Measurements from ENCODE around the gene GCNT4.

The GCNT4 gene

DNA sequence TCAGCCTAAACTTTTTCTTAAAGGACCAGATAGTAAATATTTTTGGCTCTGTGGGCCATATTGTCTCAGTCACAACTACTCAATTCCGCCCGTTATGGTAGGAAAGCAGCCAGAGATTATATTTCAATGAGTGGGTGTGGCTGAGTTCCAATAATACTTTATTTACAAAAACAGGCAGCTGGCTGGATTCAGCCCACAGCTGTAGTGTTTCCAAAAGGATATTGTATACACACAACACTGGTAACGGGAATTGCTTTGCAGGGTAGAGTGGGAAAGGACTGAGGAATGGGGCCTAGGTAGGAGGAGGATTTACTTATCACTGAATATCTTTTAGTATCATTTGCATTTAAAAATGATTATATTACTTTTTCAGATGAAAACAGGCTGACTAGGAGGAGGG lies 21.0 kb downstream of the GCNT4 start:
- Mint-ChIP-seq H3K27ac (no peak overlapping the region), H3K4me3 (no peak overlapping the region), H3K9me3 (no peaks in the 10 kb centered on the region), H3K27me3 (ENCODE audit: low read depth) (peaks cover 9% of the 10 kb centered on the region), H3K4me1 (no peaks in the 10 kb centered on the region), H3K36me3 (ENCODE audit: low read depth) (no peaks in the 10 kb centered on the region)
- TF ChIP-seq, protein P1, sequence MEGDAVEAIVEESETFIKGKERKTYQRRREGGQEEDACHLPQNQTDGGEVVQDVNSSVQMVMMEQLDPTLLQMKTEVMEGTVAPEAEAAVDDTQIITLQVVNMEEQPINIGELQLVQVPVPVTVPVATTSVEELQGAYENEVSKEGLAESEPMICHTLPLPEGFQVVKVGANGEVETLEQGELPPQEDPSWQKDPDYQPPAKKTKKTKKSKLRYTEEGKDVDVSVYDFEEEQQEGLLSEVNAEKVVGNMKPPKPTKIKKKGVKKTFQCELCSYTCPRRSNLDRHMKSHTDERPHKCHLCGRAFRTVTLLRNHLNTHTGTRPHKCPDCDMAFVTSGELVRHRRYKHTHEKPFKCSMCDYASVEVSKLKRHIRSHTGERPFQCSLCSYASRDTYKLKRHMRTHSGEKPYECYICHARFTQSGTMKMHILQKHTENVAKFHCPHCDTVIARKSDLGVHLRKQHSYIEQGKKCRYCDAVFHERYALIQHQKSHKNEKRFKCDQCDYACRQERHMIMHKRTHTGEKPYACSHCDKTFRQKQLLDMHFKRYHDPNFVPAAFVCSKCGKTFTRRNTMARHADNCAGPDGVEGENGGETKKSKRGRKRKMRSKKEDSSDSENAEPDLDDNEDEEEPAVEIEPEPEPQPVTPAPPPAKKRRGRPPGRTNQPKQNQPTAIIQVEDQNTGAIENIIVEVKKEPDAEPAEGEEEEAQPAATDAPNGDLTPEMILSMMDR (IDR thresholded peaks at IDR 0.05; ENCODE audit: unreplicated experiment in 3 of 3), result no peak

DNA sequence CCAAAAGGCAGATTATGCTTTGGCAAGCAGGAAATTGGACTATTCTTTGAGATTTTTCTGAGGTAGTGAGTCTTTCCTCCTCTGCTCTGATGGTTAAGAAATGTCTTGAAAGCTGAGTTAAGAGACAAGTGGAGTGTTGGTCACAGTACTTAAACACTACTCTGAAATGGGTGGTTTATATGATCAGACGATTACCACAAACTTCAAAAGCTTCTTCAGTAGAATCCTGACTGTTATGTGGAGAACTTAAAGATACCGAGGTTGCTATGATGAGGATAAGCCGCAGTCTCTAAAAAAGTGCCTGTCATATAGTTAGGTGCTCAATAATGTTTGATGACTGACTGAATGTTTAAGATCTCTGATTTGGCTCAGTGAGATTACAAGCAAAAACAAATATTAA lies 24.3 kb downstream of the GCNT4 start:
- Mint-ChIP-seq H3K27ac (no peak overlapping the region), H3K36me3 (ENCODE audit: low read depth) (no peaks in the 10 kb centered on the region), H3K4me3 (no peak overlapping the region), H3K27me3 (ENCODE audit: low read depth) (peaks cover 12% of the 10 kb centered on the region), H3K9me3 (no peaks in the 10 kb centered on the region), H3K4me1 (no peaks in the 10 kb centered on the region)
- TF ChIP-seq, protein P1 (IDR thresholded peaks at IDR 0.05; ENCODE audit: unreplicated experiment in 3 of 3), result no peak

DNA sequence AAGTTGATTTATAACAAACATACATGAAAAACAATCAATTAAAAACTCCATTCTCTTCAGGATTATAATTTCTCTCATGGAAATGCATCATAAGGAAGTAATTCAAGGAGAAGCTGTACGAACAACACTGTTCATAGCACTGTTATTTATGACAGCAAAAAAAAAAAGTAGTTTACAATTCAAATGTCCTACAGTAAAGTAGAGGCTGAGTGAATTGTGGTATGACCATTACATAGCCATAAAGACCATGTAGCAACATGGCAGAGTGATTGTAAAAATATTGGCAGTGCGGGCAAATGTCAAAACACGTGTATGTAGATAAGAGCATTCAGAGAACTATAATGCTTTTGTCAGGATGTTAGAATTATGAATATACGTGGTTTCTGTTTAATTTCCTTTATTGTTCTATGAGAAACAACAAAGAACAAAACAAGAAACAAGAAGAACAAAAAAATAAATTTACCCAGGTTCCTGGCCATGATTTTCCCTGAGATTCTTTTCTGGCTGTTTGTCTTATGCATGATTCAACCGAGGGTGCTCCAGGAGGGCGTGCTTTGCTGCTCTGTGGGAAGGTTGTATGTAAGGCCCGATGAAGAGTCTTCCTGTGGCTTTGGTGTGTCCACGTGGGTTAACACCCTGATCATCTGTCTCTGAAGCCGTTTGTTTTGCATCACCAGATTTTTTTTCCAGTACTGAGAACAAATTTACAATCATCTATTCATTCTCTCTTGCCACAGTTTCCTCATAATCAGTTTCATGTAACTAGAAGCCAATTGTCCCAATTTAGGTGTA lies 28.8 kb downstream of the GCNT4 start:
- TF ChIP-seq, protein P1 (IDR thresholded peaks at IDR 0.05; ENCODE audit: unreplicated experiment in 3 of 3), result no peak
- no peak overlapping the region for H3K4me3 Mint-ChIP-seq
- H3K27ac Mint-ChIP-seq, result no peak overlapping the region
- H3K9me3 Mint-ChIP-seq, result no peaks in the 10 kb centered on the region
- no peaks in the 10 kb centered on the region for H3K4me1 Mint-ChIP-seq
- H3K36me3 Mint-ChIP-seq (ENCODE audit: low read depth), result no peaks in the 10 kb centered on the region
- peaks cover 7% of the 10 kb centered on the region for H3K27me3 Mint-ChIP-seq (ENCODE audit: low read depth)

DNA sequence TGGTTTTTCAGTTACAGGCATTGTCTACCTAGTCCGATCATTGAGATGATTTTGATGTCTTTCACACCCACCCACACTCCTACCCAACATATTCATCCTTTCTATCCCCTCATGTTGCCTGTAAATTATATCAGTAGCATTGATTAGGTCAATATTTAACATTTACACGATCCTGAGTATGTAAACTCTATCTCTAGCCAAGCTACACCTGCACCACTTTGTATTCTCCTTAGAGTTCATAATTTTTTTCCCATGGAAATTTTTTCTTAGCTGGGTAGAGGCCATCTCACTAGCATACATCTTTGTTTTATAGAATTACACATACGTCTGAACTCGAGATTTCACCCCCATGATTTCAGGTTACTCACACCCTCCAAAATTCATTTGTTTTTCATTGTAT lies 30.6 kb downstream of the GCNT4 start:
- Mint-ChIP-seq H3K36me3 (ENCODE audit: low read depth) (no peaks in the 10 kb centered on the region), H3K27me3 (ENCODE audit: low read depth) (peaks cover 7% of the 10 kb centered on the region), H3K4me1 (no peaks in the 10 kb centered on the region), H3K4me3 (no peak overlapping the region), H3K9me3 (no peaks in the 10 kb centered on the region), H3K27ac (no peak overlapping the region)
- TF ChIP-seq, protein P1 (IDR thresholded peaks at IDR 0.05; ENCODE audit: unreplicated experiment in 3 of 3), result no peak

DNA sequence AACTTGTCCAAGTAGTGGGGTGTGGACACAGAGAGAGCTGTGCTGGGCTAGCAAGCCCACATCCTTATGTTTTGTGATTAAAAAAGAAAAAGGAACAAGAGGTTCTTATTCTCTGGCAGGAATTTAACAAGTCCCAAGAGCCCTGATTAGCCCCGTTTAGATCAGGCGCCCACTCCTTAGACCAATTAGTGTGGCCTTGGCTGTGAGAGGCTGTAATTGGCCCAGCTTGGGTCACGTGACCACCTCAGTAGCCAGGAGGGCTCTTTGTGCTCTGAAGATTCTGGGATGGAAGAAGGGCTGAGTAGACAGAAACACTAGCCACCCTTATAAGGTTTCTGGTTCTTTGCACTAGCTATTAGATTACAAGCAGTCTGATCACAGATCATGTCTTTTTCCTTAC lies 31.1 kb downstream of the GCNT4 start:
- H3K9me3 Mint-ChIP-seq, result no peaks in the 10 kb centered on the region
- TF ChIP-seq, protein P1 (IDR thresholded peaks at IDR 0.05; ENCODE audit: unreplicated experiment in 3 of 3), result no peak
- no peak overlapping the region for H3K27ac Mint-ChIP-seq
- no peak overlapping the region for H3K4me3 Mint-ChIP-seq
- no peaks in the 10 kb centered on the region for H3K36me3 Mint-ChIP-seq (ENCODE audit: low read depth)
- no peaks in the 10 kb centered on the region for H3K4me1 Mint-ChIP-seq
- peaks cover 3% of the 10 kb centered on the region for H3K27me3 Mint-ChIP-seq (ENCODE audit: low read depth)

Data from nephron (organoid).